ENCODE results near the gene ZSCAN20. TPM values are rescaled to one million over a fixed set of nuclear protein-coding genes. Genes with fewer than 3 reads are reported as not detected.
A peak's percentile ranks its signal among the peaks of the same experiment; 100 is the strongest.

Gene ZSCAN20
- total and polyA plus RNA-seq, 2 of the 4 experiments (the other 2 are of a cell fraction), result 2.1 to 11.1 TPM

DNA sequence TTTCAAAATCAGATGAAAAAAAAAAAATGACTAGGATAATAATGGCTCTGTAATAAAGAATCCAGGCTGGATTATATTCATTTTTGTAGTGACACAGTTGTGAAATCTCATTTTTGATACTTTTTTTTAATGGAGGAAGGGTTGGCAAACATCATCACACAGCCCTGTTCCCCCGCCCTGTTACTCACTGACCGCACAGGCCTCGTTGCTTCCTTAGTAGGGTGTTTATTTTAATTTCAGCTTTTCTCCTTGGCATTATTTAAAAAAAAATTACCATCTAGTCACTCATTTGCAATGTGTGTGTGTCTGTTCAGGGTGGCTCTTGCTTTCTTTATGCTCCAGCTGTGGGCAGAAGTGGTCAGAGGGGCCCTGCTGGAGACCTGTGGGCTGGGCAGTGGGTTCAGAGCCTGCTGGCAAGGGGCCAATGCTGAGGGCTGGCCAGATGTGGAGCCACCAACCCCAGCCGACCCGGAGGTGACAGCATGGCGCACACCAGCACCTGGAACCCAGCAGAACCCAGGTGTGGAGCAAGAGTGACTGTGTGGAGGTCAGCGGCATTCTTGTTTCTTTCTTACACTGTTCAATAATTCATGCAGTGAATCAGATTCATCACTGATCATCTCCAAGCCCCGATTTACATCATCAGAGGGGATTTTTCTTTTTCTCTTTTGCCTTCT is 44.6 kb downstream of the ZSCAN20 start:
- in situ Hi-C loops (cut with MboI; ENCODE audit: low sequenced_read_pairs), result no loop called here
- POLR2A ChIA-PET (ENCODE audit: unreplicated experiment), result no interaction called here
- H4K91ac ChIP-seq (ENCODE audit: insufficient read depth, low read depth, low read length), result no peak overlapping the region
- no peak overlapping the region for H3K4me2 ChIP-seq (ENCODE audit: low read depth, low read length)
- no peak overlapping the region for H3K4ac ChIP-seq (ENCODE audit: low read depth, low read length)
- H4K5ac ChIP-seq (ENCODE audit: low read depth, low read length), result no peak overlapping the region
- no peaks in the 10 kb centered on the region for H3K9me3 ChIP-seq (ENCODE audit: control insufficient read depth, insufficient read depth, low read length)
- no peak overlapping the region for H2BK15ac ChIP-seq (ENCODE audit: low read depth, low read length)
- no peak overlapping the region for H2BK120ac ChIP-seq (ENCODE audit: low read depth, low read length)
- H2AK9ac ChIP-seq (replicated peaks; ENCODE audit: low read depth, low read length, poor library complexity), result no peak overlapping the region
- peak; percentile 15 for DNase-seq
- no TSS peak for BruUV-seq (replicated peaks)
- H3K18ac ChIP-seq (ENCODE audit: low read depth, low read length), result no peak overlapping the region
- 42% methylated on average over 2 of the region's 8 CpGs; no CpG with 5 or more reads in 1 of the 2 experiments for WGBS, 2 experiments (ENCODE audit: extremely low coverage in 2 of 2, insufficient read length in 1 of 2)
- H3K14ac ChIP-seq (replicated peaks; ENCODE audit: low read depth, low read length), result no peak overlapping the region
- no peak overlapping the region for H3K4me3 ChIP-seq (ENCODE audit: insufficient read depth, low read depth, low read length)
- no peak overlapping the region for H4K8ac ChIP-seq (ENCODE audit: low read depth in 2 of 2, low read length in 2 of 2)
- H2AK5ac ChIP-seq (ENCODE audit: low read depth, low read length), result no peak overlapping the region
- H3K27ac ChIP-seq (ENCODE audit: insufficient read depth, low read length), result no peak overlapping the region
- TF ChIP-seq SMC3 (IDR thresholded peaks at IDR 0.05; ENCODE audit: low read depth, low read length) (no peak), CHD1 (IDR thresholded peaks at IDR 0.05; ENCODE audit: low read depth, low read length) (no peak), RCOR1 (IDR thresholded peaks at IDR 0.05; ENCODE audit: insufficient replicate concordance, low read length) (no peak), FOS (IDR thresholded peaks at IDR 0.05; ENCODE audit: low read depth, low read length) (no peak), NFE2L2 (IDR thresholded peaks at IDR 0.05; ENCODE audit: low read depth, low read length) (no peak), MAZ (IDR thresholded peaks at IDR 0.05; ENCODE audit: borderline replicate concordance, low read depth, low read length) (no peak), MXI1 (IDR thresholded peaks at IDR 0.05; ENCODE audit: borderline replicate concordance, low read depth, low read length) (no peak)
- no peak overlapping the region for H2BK20ac ChIP-seq (ENCODE audit: low read depth, low read length)
- H4K20me1 ChIP-seq (ENCODE audit: insufficient read depth, low read length), result no peaks in the 10 kb centered on the region
- peak; percentile 32; the same call in 1 of the 2 replicates for ATAC-seq (ENCODE audit: low read depth)
- H3K9me1 ChIP-seq (ENCODE audit: insufficient read depth, low read length), result no peaks in the 10 kb centered on the region
- H3K23ac ChIP-seq (ENCODE audit: low read depth, low read length), result no peak overlapping the region
- H3K9ac ChIP-seq (ENCODE audit: low read depth, low read length), result no peak overlapping the region
- no peaks in the 10 kb centered on the region; the same call in 1 of the 2 replicates for H3K27me3 ChIP-seq (ENCODE audit: control insufficient read depth, insufficient read depth, low read length)
- no peak overlapping the region for H2BK5ac ChIP-seq (ENCODE audit: low read depth, low read length, poor library complexity, severe bottlenecking)
- no peak overlapping the region for H2AFZ ChIP-seq (replicated peaks; ENCODE audit: low read length, poor library complexity)
- H3K4me1 ChIP-seq (ENCODE audit: control insufficient read depth, insufficient read depth, low read length), result peaks cover 4% of the 10 kb centered on the region; the same call in 1 of the 2 replicates
- intact Hi-C loops (cut with micrococcal nuclease), result no loop called here
- dilution Hi-C loops (cut with HindIII; ENCODE audit: low sequenced_read_pairs, unreplicated experiment), result no loop called here
- H3K79me1 ChIP-seq (ENCODE audit: low read depth in 1 of 2, low read length in 2 of 2), result no peaks in the 10 kb centered on the region
- no peaks in the 10 kb centered on the region for H3K36me3 ChIP-seq (ENCODE audit: control insufficient read depth, insufficient read depth, low read length)
- H3K56ac ChIP-seq (ENCODE audit: extremely low read depth, insufficient read depth, low read length), result no peak overlapping the region
- CTCF ChIA-PET, result no interaction called here

Data from IMR-90 (cell line).